ENCODE measurements around the gene MAP3K8. TPM values are rescaled to one million over a fixed set of nuclear protein-coding genes. Genes with fewer than 3 reads are reported as not detected.

Gene MAP3K8
- polyA plus RNA-seq, 1 donor from 2014 or later = 1.5 TPM

DNA sequence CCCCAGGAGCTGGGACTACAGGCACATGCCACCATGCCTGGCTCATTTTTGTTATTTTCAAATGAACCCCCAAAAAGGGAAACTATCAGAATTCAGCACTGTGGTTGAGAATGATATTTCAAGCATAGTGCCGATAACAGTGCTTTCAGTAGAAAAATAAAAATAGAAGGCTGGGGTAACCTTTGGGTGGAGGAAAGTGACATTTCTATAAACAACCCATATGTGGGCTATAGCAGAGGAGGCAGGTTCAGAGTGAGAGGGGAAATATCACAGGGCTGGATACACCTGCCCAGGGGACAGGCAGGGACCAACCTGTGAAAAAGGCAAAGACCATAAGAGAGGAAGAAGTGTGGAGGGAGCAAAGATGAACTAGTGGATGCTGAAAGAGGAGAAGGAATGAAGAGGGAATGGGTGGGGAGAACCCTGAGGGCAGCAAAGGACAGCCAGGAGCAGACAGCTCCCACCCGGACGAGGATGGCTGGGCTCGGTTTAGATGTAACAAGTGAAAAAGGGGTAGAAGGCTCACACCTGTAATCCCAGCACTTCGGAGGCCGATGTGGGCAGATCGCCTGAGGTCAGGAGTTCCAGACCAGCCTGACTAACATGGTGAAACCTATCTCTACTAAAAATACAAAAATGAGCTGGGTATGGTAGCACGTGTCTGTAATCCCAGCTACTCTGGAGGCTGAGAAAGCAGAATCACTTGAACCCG, 56.5 kb downstream of the MAP3K8 start:
- Histone ChIP-seq H3K9me3 (ENCODE audit: low read length) (no peaks in the 10 kb centered on the region), H3K4me3 (ENCODE audit: low read length) (no peak overlapping the region), H3K4me2 (ENCODE audit: low read length) (no peak overlapping the region), H3F3A (ENCODE audit: insufficient read depth, low read length, poor library complexity, severe bottlenecking) (no peaks in the 10 kb centered on the region), H2AFZ (ENCODE audit: low read depth, low read length) (no peak overlapping the region), H3K79me2 (replicated peaks; ENCODE audit: insufficient read depth, low read length) (no peaks in the 10 kb centered on the region), H4K20me1 (ENCODE audit: insufficient read depth) (no peaks in the 10 kb centered on the region), H3K27ac (ENCODE audit: low read length) (no peak overlapping the region), H3K36me3 (ENCODE audit: insufficient read depth, low read length) (no peaks in the 10 kb centered on the region), H3K9ac (ENCODE audit: low read length) (no peak overlapping the region), H3K27me3 (ENCODE audit: insufficient read depth, low read depth, low read length) (no peaks in the 10 kb centered on the region), H3K9me2 (ENCODE audit: insufficient read depth, low read length) (no peaks in the 10 kb centered on the region)
- TF ChIP-seq, protein P1, sequence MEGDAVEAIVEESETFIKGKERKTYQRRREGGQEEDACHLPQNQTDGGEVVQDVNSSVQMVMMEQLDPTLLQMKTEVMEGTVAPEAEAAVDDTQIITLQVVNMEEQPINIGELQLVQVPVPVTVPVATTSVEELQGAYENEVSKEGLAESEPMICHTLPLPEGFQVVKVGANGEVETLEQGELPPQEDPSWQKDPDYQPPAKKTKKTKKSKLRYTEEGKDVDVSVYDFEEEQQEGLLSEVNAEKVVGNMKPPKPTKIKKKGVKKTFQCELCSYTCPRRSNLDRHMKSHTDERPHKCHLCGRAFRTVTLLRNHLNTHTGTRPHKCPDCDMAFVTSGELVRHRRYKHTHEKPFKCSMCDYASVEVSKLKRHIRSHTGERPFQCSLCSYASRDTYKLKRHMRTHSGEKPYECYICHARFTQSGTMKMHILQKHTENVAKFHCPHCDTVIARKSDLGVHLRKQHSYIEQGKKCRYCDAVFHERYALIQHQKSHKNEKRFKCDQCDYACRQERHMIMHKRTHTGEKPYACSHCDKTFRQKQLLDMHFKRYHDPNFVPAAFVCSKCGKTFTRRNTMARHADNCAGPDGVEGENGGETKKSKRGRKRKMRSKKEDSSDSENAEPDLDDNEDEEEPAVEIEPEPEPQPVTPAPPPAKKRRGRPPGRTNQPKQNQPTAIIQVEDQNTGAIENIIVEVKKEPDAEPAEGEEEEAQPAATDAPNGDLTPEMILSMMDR (IDR thresholded peaks at IDR 0.05; ENCODE audit: poor library complexity, severe bottlenecking) = no peak
- TF ChIP-seq SMC3 (conservative IDR thresholded peaks at IDR 0.05; ENCODE audit: poor library complexity) (no peak), TAF1 (IDR thresholded peaks at IDR 0.05; ENCODE audit: low read depth) (no peak), RAD21 (conservative IDR thresholded peaks at IDR 0.05) (no peak), MXI1 (conservative IDR thresholded peaks at IDR 0.05; ENCODE audit: poor library complexity, severe bottlenecking) (no peak), EZH2 (IDR thresholded peaks at IDR 0.05; ENCODE audit: borderline replicate concordance, insufficient read depth, low read length, poor library complexity, severe bottlenecking) (no peak), POLR2AphosphoS5 (IDR thresholded peaks at IDR 0.05) (no peak), EP300 (conservative IDR thresholded peaks at IDR 0.05; ENCODE audit: poor library complexity, severe bottlenecking) (no peak)
- TF ChIP-seq, protein P2, sequence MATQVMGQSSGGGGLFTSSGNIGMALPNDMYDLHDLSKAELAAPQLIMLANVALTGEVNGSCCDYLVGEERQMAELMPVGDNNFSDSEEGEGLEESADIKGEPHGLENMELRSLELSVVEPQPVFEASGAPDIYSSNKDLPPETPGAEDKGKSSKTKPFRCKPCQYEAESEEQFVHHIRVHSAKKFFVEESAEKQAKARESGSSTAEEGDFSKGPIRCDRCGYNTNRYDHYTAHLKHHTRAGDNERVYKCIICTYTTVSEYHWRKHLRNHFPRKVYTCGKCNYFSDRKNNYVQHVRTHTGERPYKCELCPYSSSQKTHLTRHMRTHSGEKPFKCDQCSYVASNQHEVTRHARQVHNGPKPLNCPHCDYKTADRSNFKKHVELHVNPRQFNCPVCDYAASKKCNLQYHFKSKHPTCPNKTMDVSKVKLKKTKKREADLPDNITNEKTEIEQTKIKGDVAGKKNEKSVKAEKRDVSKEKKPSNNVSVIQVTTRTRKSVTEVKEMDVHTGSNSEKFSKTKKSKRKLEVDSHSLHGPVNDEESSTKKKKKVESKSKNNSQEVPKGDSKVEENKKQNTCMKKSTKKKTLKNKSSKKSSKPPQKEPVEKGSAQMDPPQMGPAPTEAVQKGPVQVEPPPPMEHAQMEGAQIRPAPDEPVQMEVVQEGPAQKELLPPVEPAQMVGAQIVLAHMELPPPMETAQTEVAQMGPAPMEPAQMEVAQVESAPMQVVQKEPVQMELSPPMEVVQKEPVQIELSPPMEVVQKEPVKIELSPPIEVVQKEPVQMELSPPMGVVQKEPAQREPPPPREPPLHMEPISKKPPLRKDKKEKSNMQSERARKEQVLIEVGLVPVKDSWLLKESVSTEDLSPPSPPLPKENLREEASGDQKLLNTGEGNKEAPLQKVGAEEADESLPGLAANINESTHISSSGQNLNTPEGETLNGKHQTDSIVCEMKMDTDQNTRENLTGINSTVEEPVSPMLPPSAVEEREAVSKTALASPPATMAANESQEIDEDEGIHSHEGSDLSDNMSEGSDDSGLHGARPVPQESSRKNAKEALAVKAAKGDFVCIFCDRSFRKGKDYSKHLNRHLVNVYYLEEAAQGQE (IDR thresholded peaks at IDR 0.05; ENCODE audit: borderline replicate concordance) = no peak

DNA sequence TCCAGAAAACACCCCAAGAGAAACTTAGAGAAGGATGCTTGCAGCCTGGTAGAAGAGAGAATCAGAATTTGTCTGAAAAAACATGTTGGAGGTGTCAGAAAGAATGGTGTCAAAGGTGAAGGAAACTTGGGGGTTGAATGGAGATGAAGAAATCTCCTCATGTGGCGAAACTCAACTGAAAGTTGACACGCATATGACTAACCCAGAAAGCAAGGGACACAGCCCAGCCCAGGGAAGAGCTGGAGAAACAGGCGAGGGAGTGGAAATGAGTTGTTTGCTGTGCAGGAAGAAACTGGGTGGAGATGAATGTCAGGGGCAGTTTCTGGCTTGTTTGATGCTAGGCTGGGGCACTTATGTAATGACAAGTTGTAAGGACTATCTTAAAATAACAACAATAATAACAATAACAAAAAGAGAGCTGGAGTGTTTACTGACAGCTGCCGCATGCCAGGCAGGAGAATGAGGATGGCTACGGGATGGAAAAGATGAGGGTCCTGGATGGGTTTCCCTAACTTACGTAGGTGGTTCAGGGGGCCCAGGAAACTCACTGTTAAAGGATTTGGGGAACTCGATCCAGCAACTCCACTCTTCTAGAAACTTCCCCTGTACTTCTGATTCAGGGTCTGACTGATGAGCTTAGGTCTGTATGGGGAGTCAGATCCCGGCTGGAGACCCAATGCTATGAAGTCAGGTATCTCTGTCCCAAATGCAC, 57.4 kb downstream of the MAP3K8 start:
- H3K9ac ChIP-seq (ENCODE audit: low read length) = no peak overlapping the region
- no peak overlapping the region for H3K4me2 ChIP-seq (ENCODE audit: low read length)
- no peaks in the 10 kb centered on the region for H3K36me3 ChIP-seq (ENCODE audit: insufficient read depth, low read length)
- no peak overlapping the region for H3K4me3 ChIP-seq (ENCODE audit: low read length)
- no peak overlapping the region for H3K27ac ChIP-seq (ENCODE audit: low read length)
- no peaks in the 10 kb centered on the region for H4K20me1 ChIP-seq (ENCODE audit: insufficient read depth)
- no peak overlapping the region for H2AFZ ChIP-seq (ENCODE audit: low read depth, low read length)
- no peaks in the 10 kb centered on the region for H3K27me3 ChIP-seq (ENCODE audit: insufficient read depth, low read depth, low read length)
- H3K9me3 ChIP-seq (ENCODE audit: low read length) = no peaks in the 10 kb centered on the region
- no peaks in the 10 kb centered on the region for H3K79me2 ChIP-seq (replicated peaks; ENCODE audit: insufficient read depth, low read length)
- TF ChIP-seq RAD21 (conservative IDR thresholded peaks at IDR 0.05) (no peak), SMC3 (conservative IDR thresholded peaks at IDR 0.05; ENCODE audit: poor library complexity) (no peak)
- no peaks in the 10 kb centered on the region for H3K9me2 ChIP-seq (ENCODE audit: insufficient read depth, low read length)
- no peaks in the 10 kb centered on the region for H3F3A ChIP-seq (ENCODE audit: insufficient read depth, low read length, poor library complexity, severe bottlenecking)
